HepG2 (cell line): ENCODE data around the gene APOC4. TPM values are rescaled to one million over a fixed set of nuclear protein-coding genes. Genes with fewer than 3 reads are reported as not detected.

ENCODE experiments used
- CBX2 ChIP-seq, 2 experiments: fragments of 200-600 bp in 1 of 2; sonication (generic); formaldehyde crosslinking in 1 of 2; IDR thresholded peaks; 2 replicates each; pipeline versions ENCODE4 v1.7.0 to v1.8.1; 2018 to 2022; ENCODE audit warnings: low read depth in 2 of 2, low read length in 1 of 2, mild to moderate bottlenecking in 1 of 2, missing genetic modification reagents in 1 of 2
- DPF2 ChIP-seq: sonication (generic); formaldehyde crosslinking; IDR thresholded peaks from 2 replicates; pipeline ENCODE4 v1.4.0; 2020; ENCODE audit warnings: mild to moderate bottlenecking, low read depth, missing genetic modification reagents, borderline replicate concordance
- FOSL1 ChIP-seq: sonication (generic); formaldehyde crosslinking; IDR thresholded peaks from 2 replicates; pipeline ENCODE4 v1.9.0; 2021; ENCODE audit warnings: missing genetic modification reagents, borderline replicate concordance
- KDM5A ChIP-seq: fragments of 200-600 bp; sonication (generic); IDR thresholded peaks from 2 replicates; pipeline ENCODE4 v1.7.0; 2018; ENCODE audit warnings: antibody characterized with exemption, mild to moderate bottlenecking, low read length, borderline replicate concordance
- KLF13 ChIP-seq: sonication (generic); formaldehyde crosslinking; IDR thresholded peaks from 2 replicates; pipeline ENCODE4 v1.4.0; 2020; ENCODE audit warnings: mild to moderate bottlenecking, missing genetic modification reagents
- KMT2B ChIP-seq: IDR thresholded peaks from 2 replicates; pipeline ENCODE4 v1.6.1; 2016; ENCODE audit warnings: missing genetic modification reagents, missing compliant biosample characterization
- MED8 ChIP-seq: sonication (generic); formaldehyde crosslinking; IDR thresholded peaks from 2 replicates; pipeline ENCODE4 v1.8.1; 2023; ENCODE audit warnings: mild to moderate bottlenecking, missing genetic modification reagents; ENCODE audit not compliant: insufficient replicate concordance
- MEF2D ChIP-seq: sonication (generic); formaldehyde crosslinking; IDR thresholded peaks from 2 replicates; pipeline ENCODE4 v1.5.1; 2020; ENCODE audit warnings: mild to moderate bottlenecking, missing genetic modification reagents
- MTA1 ChIP-seq: sonication (generic); formaldehyde crosslinking; IDR thresholded peaks from 2 replicates; pipeline ENCODE4 v1.4.0; 2020; ENCODE audit warnings: missing genetic modification reagents, mild to moderate bottlenecking, borderline replicate concordance
- NFKBIZ ChIP-seq: IDR thresholded peaks from 2 replicates; pipeline ENCODE4 v1.6.1; 2018; ENCODE audit warnings: missing genetic modification reagents, missing compliant biosample characterization
- NPAS2 ChIP-seq: sonication (generic); formaldehyde crosslinking; IDR thresholded peaks from 2 replicates; pipeline ENCODE4 v1.8.0; 2022; ENCODE audit warnings: mild to moderate bottlenecking, missing genetic modification reagents, borderline replicate concordance
- PCBP2 ChIP-seq: fragments of 200-400 bp; formaldehyde crosslinking; optimal IDR thresholded peaks from 2 replicates; pipeline ENCODE3; 2018; ENCODE audit warnings: low read length, low read depth; ENCODE audit not compliant: poor library complexity, severe bottlenecking
- RAD51 ChIP-seq: fragments of 450-650 bp; IDR thresholded peaks from 2 replicates; pipeline ENCODE4 v1.6.1; 2016; ENCODE audit warnings: borderline replicate concordance
- RBM22 ChIP-seq: fragments of 200-400 bp; formaldehyde crosslinking; optimal IDR thresholded peaks from 2 replicates; pipeline ENCODE3; 2017; ENCODE audit warnings: mild to moderate bottlenecking, low read length, moderate library complexity
- RBM39 ChIP-seq: fragments of 200-400 bp; formaldehyde crosslinking; IDR thresholded peaks from one replicate; pipeline ENCODE4 v1.6.1; 2018; ENCODE audit warnings: antibody characterized with exemption, mild to moderate bottlenecking, low read depth, low read length; ENCODE audit not compliant: poor library complexity, severe bottlenecking
- SALL2 ChIP-seq: sonication (generic); formaldehyde crosslinking; IDR thresholded peaks from 2 replicates; pipeline ENCODE4 v1.8.1; 2023; ENCODE audit warnings: mild to moderate bottlenecking, missing genetic modification reagents, inconsistent platforms
- SRSF4 ChIP-seq: fragments of 200-400 bp; formaldehyde crosslinking; IDR thresholded peaks from one replicate; pipeline ENCODE4 v1.6.1; 2018; ENCODE audit warnings: mild to moderate bottlenecking, low read depth, low read length, moderate library complexity; ENCODE audit not compliant: poor library complexity, severe bottlenecking
- THAP11 ChIP-seq: IDR thresholded peaks from 2 replicates; pipeline ENCODE4 v1.6.1; 2016; ENCODE audit warnings: missing biosample characterization, missing genetic modification reagents
- ZNF776 ChIP-seq: sonication (generic); formaldehyde crosslinking; IDR thresholded peaks from 2 replicates; pipeline ENCODE4 v1.4.0; 2020; ENCODE audit warnings: mild to moderate bottlenecking, missing genetic modification reagents
- ZNF792 ChIP-seq: IDR thresholded peaks from 2 replicates; pipeline ENCODE4 v1.6.1; 2016
- ZSCAN20 ChIP-seq: sonication (generic); formaldehyde crosslinking; IDR thresholded peaks from 2 replicates; pipeline ENCODE4 v1.4.0; 2020; ENCODE audit warnings: missing genetic modification reagents, mild to moderate bottlenecking, borderline replicate concordance
- polyA plus RNA-seq, 8 experiments: library from polyadenylated mRNA; depleted of rRNA in 3 of 8; stranded (reverse) in 7 of 8; unstranded in 1 of 8; fragments of >200 nt; fragmentation: Illumina TruSeq in 4 of 8; extraction: Trizol in 4 of 8; gene quantifications; 2 replicates each; pipeline versions ENCODE4 v1.2.1 to v1.2.3, GENCODE V29; 2011 to 2016; ENCODE audit warnings: low read depth in 4 of 8, missing spikeins in 1 of 8, mixed read lengths in 1 of 8; ENCODE audit not compliant: insufficient read depth in 1 of 8
- total RNA-seq, 5 experiments: library from RNA; depleted of rRNA; stranded (reverse); fragments of >200 nt; fragmentation: Illumina TruSeq; extraction: Trizol; gene quantifications; 2 replicates each; pipeline ENCODE4 v1.2.3, GENCODE V29; 2016; ENCODE audit warnings: low read depth in 1 of 5
- TF ChIP-seq, protein P1 (sequence below): sonication (generic); formaldehyde crosslinking; IDR thresholded peaks from 2 replicates; pipeline ENCODE4 v1.8.0; 2022; ENCODE audit warnings: low read depth, missing genetic modification reagents
- TF ChIP-seq, protein P2 (sequence below): sonication (generic); formaldehyde crosslinking; IDR thresholded peaks from 2 replicates; pipeline ENCODE4 v1.4.0; 2020; ENCODE audit warnings: low read depth, missing genetic modification reagents
- TF ChIP-seq, protein P3 (sequence below): sonication (generic); formaldehyde crosslinking; IDR thresholded peaks from 2 replicates; pipeline ENCODE4 v1.5.0; 2020; ENCODE audit warnings: missing genetic modification reagents

The APOC4 gene
- total and polyA plus RNA-seq, 2 of the 13 experiments (the other 11 are each of a cell fraction or from before 2014, with no cell fraction given), result 0.46 TPM; not detected in 1

DNA sequence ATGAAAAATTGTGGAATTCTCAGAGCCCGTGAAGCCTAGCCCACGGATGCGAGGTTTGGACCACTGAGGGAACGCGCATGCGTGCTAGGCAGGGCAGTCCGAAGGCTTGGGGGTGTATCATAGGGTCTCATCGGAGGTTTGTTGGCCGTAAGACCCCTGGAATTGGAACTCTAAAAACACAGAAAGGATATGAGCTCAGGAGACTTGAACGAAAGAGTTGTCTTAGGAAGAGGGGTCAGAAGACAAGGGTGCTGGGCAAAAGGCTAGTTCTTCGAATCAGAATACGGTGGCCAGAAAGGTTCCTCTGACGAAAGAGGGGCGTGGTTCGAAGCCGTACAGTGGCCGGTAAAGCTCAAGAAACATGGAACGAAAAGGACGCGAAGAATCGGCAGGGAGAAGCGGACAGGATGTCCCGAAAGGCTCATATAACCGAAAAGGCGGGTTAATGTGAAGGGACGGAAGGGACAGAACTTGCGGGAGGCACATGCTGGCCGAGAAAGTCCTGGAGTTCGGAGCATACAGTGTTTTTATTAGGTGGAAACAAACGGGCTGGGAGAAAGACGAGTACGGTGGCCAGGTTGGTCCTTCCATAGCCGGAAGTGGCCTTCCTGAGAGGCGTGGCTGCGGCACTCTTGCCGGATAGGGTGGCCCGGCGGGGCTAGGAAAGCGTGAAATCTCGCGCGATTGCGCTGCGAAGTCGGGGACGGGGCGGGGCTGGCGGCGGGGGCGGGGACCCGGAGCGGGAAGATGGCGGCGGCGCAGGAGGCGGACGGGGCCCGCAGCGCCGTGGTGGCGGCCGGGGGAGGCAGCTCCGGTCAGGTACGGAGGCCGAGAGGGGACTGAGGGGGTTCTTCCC, 12.8 kb downstream of the APOC4 start, which contains the start of gene CLPTM1 (continued):
- TF ChIP-seq, protein P1, sequence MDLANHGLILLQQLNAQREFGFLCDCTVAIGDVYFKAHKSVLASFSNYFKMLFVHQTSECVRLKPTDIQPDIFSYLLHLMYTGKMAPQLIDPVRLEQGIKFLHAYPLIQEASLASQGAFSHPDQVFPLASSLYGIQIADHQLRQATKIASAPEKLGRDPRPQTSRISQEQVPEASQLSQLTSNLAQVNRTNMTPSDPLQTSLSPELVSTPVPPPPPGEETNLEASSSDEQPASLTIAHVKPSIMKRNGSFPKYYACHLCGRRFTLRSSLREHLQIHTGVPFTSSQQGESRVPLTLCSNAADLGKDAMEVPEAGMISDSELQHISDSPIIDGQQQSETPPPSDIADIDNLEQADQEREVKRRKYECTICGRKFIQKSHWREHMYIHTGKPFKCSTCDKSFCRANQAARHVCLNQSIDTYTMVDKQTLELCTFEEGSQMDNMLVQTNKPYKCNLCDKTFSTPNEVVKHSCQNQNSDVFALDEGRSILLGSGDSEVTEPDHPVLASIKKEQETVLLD, result no peak; the same call in 1 of the 2 replicates
- no peak for TF ChIP-seq SRSF4
- TF ChIP-seq, protein P2, sequence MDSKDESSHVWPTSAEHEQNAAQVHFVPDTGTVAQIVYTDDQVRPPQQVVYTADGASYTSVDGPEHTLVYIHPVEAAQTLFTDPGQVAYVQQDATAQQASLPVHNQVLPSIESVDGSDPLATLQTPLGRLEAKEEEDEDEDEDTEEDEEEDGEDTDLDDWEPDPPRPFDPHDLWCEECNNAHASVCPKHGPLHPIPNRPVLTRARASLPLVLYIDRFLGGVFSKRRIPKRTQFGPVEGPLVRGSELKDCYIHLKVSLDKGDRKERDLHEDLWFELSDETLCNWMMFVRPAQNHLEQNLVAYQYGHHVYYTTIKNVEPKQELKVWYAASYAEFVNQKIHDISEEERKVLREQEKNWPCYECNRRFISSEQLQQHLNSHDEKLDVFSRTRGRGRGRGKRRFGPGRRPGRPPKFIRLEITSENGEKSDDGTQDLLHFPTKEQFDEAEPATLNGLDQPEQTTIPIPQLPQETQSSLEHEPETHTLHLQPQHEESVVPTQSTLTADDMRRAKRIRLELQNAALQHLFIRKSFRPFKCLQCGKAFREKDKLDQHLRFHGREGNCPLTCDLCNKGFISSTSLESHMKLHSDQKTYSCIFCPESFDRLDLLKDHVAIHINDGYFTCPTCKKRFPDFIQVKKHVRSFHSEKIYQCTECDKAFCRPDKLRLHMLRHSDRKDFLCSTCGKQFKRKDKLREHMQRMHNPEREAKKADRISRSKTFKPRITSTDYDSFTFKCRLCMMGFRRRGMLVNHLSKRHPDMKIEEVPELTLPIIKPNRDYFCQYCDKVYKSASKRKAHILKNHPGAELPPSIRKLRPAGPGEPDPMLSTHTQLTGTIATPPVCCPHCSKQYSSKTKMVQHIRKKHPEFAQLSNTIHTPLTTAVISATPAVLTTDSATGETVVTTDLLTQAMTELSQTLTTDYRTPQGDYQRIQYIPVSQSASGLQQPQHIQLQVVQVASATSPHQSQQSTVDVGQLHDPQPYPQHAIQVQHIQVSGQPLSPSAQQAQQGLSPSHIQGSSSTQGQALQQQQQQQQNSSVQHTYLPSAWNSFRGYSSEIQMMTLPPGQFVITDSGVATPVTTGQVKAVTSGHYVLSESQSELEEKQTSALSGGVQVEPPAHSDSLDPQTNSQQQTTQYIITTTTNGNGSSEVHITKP (CRISPR knock-in tag), result 0 out of 2 replicates have a peak, but pooled peaks have one; percentile 15
- no peak for TF ChIP-seq MTA1 (CRISPR knock-in tag)
- no peak for TF ChIP-seq ZNF792 (CRISPR knock-in tag)
- peak; percentile 77; the same call in 1 of the 2 replicates for TF ChIP-seq MEF2D (CRISPR knock-in tag)
- peak; percentile 98 for TF ChIP-seq KDM5A
- TF ChIP-seq KMT2B (CRISPR knock-in tag), result peak; percentile 49; the same call in 1 of the 2 replicates
- no peak for TF ChIP-seq MED8 (CRISPR knock-in tag)
- TF ChIP-seq, protein P3, sequence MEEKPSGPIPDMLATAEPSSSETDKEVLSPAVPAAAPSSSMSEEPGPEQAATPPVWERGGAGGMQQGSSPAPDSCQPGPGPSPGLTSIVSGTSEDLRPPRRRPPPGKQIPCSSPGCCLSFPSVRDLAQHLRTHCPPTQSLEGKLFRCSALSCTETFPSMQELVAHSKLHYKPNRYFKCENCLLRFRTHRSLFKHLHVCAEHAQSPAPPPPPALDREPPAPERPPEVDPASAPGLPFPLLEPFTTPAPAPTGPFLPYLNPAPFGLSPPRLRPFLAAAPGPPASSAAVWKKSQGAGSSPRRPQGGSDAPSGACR (CRISPR knock-in tag), result no peak
- TF ChIP-seq THAP11 (CRISPR knock-in tag), result peak; percentile 93
- no peak for TF ChIP-seq ZSCAN20 (CRISPR knock-in tag)
- peak; percentile 73 for TF ChIP-seq SALL2
- TF ChIP-seq FOSL1 (CRISPR knock-in tag), result no peak
- TF ChIP-seq CBX2 (IDR thresholded peaks at IDR 0.05; ENCODE audit: low read depth, low read length), result no peak
- TF ChIP-seq CBX2 (CRISPR knock-in tag; IDR thresholded peaks at IDR 0.05; ENCODE audit: low read depth), result no peak
- no peak for TF ChIP-seq RBM22
- no peak for TF ChIP-seq RBM39
- TF ChIP-seq NPAS2 (CRISPR knock-in tag), result 0 out of 2 replicates have a peak, but pooled peaks have one; percentile 41
- TF ChIP-seq DPF2 (CRISPR knock-in tag), result no peak
- TF ChIP-seq RAD51, result no peak
- no peak for TF ChIP-seq NFKBIZ (CRISPR knock-in tag)
- TF ChIP-seq ZNF776, result no peak
- TF ChIP-seq KLF13 (CRISPR knock-in tag), result 0 out of 2 replicates have a peak, but pooled peaks have one; percentile 11
- TF ChIP-seq PCBP2, result no peak
